Measurements from ENCODE around the gene HDAC3.
"Not testable (repeated sequence)": the region's sequence is repeated elsewhere in the genome, so short reads cannot be mapped to it uniquely, and the experiment has no call there.

HDAC3 gene

GRCh38 chr5:141633871-141634561 is 2.6 kb downstream of the HDAC3 start:
- peak; percentile 28 for ATAC-seq
- DNase-seq: no peak

- no peak for ATAC-seq
- DNase-seq: no peak
These were observed 4.0 kb downstream of the HDAC3 start for GRCh38 chr5:141632650-141633049.

- DNase-seq (no peak), ATAC-seq (no peak)
These were observed 6.0 kb downstream of the HDAC3 start for GRCh38 chr5:141630570-141631140.

- DNase-seq (no peak), ATAC-seq (no peak)
These were observed 8.4 kb downstream of the HDAC3 start for GRCh38 chr5:141628175-141628788.

- ATAC-seq (no peak), DNase-seq (no peak)
These were observed 13.0 kb downstream of the HDAC3 start for GRCh38 chr5:141623611-141624010.

- DNase-seq (no peak), ATAC-seq (peak; percentile 26)
These were observed 13.5 kb downstream of the HDAC3 start for GRCh38 chr5:141623186-141623585.

GRCh38 chr5:141618804-141619554 is 17.7 kb downstream of the HDAC3 start, which contains the start of gene DIAPH1:
Gene DIAPH1, minus strand, starts transcription at chr5:141619000. Its CDS starts 86 bp downstream, at chr5:141618914.
- peak; percentile 92 for ATAC-seq
- DNase-seq: peak; percentile 99

- DNase-seq (peak; percentile 75), ATAC-seq (peak; percentile 20)
These were observed 18.4 kb downstream of the HDAC3 start for GRCh38 chr5:141618030-141618803.

- ATAC-seq: no peak
- DNase-seq: no peak
These were observed 19.0 kb downstream of the HDAC3 start for GRCh38 chr5:141617682-141618029.

- DNase-seq (no peak), ATAC-seq (no peak)
These were observed 19.5 kb downstream of the HDAC3 start for GRCh38 chr5:141617128-141617527.

GRCh38 chr5:141615991-141616720 is 20.5 kb downstream of the HDAC3 start:
- no peak for DNase-seq
- ATAC-seq: no peak

GRCh38 chr5:141613344-141613743 is 23.3 kb downstream of the HDAC3 start:
- peak; percentile 37 for ATAC-seq
- no peak for DNase-seq

GRCh38 chr5:141611289-141611688 is 25.4 kb downstream of the HDAC3 start:
- DNase-seq (no peak), ATAC-seq (no peak)

- DNase-seq, ATAC-seq: not testable (repeated sequence)
These were observed 26.7 kb downstream of the HDAC3 start for GRCh38 chr5:141609921-141610320.

GRCh38 chr5:141609044-141609443 is 27.6 kb downstream of the HDAC3 start:
- ATAC-seq (no peak), DNase-seq (no peak)

GRCh38 chr5:141608557-141608956 is 28.1 kb downstream of the HDAC3 start:
- no peak for ATAC-seq
- no peak for DNase-seq

- ATAC-seq (no peak), DNase-seq (no peak)
These were observed 28.6 kb downstream of the HDAC3 start for GRCh38 chr5:141608046-141608445.

- peak; percentile 98 for ATAC-seq
- DNase-seq: peak; percentile 64
These were observed 30.9 kb downstream of the HDAC3 start for GRCh38 chr5:141605523-141606277.

- DNase-seq: peak; percentile 17
- ATAC-seq: peak; percentile 38
These were observed 32.5 kb downstream of the HDAC3 start for GRCh38 chr5:141603923-141604717.

GRCh38 chr5:141602606-141603005 is 34.0 kb downstream of the HDAC3 start:
- ATAC-seq: no peak
- no peak for DNase-seq
